ENCODE data around the gene NUDT4. TPM values are rescaled to one million over a fixed set of nuclear protein-coding genes. Genes with fewer than 3 reads are reported as not detected.

Gene NUDT4
- total RNA-seq, 1 experiment from 2014 or later = 30.2 TPM

DNA sequence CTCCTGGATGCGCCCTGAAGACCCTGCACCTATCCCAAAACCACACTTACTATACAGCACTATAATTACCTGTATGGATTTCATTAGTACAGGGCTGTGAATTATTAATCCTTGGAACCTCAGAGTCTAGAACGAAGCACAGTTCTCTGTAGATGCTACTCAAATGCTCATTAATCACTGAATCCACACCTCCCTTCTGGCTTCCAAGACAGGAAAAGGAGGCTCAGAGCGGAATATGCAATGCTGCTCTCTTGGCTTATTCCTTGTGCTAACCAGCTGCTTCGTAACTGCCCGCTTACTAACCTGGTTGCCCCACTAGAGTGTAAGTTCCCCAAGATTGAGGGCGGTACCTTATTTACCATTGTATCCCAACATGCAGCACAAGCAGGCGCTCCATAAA is 39.1 kb upstream of the NUDT4 start:
- Histone ChIP-seq H3K79me2 (ENCODE audit: low read length) (no peaks in the 10 kb centered on the region), H3K4me3 (ENCODE audit: low read length) (no peak overlapping the region), H3K27me3 (ENCODE audit: low read length) (no peaks in the 10 kb centered on the region), H3K36me3 (ENCODE audit: low read depth, low read length) (no peaks in the 10 kb centered on the region), H3K4me1 (ENCODE audit: insufficient read depth, low read length) (no peaks in the 10 kb centered on the region), H4K20me1 (ENCODE audit: low read length) (no peaks in the 10 kb centered on the region), H3K4me2 (ENCODE audit: low read length) (no peak overlapping the region), H2AFZ (ENCODE audit: low read length) (no peak overlapping the region), H3K9ac (ENCODE audit: low read length) (no peak overlapping the region), H3K9me3 (ENCODE audit: low read length) (no peaks in the 10 kb centered on the region), H3F3A (ENCODE audit: low read length, unreplicated experiment) (no peaks in the 10 kb centered on the region), H3K9me2 (replicated peaks; ENCODE audit: low read length) (no peaks in the 10 kb centered on the region), H3K27ac (ENCODE audit: low read length) (no peak overlapping the region)
- DNase-seq (no peak), ATAC-seq (no peak)
- intact Hi-C loops (cut with micrococcal nuclease) = no loop called here
- ChIA-PET POLR2A (ENCODE audit: unreplicated experiment) (no interaction called here), CTCF (no interaction called here)
- no TSS peak for BruUV-seq (replicated peaks)
- TF ChIP-seq, protein P1, sequence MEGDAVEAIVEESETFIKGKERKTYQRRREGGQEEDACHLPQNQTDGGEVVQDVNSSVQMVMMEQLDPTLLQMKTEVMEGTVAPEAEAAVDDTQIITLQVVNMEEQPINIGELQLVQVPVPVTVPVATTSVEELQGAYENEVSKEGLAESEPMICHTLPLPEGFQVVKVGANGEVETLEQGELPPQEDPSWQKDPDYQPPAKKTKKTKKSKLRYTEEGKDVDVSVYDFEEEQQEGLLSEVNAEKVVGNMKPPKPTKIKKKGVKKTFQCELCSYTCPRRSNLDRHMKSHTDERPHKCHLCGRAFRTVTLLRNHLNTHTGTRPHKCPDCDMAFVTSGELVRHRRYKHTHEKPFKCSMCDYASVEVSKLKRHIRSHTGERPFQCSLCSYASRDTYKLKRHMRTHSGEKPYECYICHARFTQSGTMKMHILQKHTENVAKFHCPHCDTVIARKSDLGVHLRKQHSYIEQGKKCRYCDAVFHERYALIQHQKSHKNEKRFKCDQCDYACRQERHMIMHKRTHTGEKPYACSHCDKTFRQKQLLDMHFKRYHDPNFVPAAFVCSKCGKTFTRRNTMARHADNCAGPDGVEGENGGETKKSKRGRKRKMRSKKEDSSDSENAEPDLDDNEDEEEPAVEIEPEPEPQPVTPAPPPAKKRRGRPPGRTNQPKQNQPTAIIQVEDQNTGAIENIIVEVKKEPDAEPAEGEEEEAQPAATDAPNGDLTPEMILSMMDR (conservative IDR thresholded peaks at IDR 0.05; ENCODE audit: low read depth, low read length) = no peak

DNA sequence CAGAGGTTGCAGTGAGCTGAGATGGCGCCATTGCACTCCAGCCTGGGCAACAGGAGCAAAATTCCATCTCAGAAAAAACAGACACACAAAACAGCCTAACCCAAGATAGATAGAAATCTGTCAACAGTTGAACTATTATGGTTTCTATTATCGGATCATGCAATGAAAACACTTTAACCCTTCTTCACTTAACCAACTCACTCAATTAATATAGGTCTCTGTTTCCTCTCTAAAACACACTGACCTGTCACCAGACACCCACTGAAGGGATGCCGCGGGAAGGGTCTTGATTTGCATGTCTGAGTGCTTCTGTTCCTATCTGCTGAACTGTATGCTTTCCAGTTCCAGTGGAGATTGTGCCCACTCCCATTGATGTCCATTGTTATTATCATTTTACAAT is 38.0 kb upstream of the NUDT4 start:
- H3K27ac ChIP-seq (ENCODE audit: low read length) = no peak overlapping the region
- H3K36me3 ChIP-seq (ENCODE audit: low read depth, low read length) = no peaks in the 10 kb centered on the region
- H3K9me2 ChIP-seq (replicated peaks; ENCODE audit: low read length) = no peaks in the 10 kb centered on the region
- ChIA-PET POLR2A (ENCODE audit: unreplicated experiment) (no interaction called here), CTCF (no interaction called here)
- no peaks in the 10 kb centered on the region for H3K27me3 ChIP-seq (ENCODE audit: low read length)
- DNase-seq = no peak
- no peak overlapping the region for H3K4me3 ChIP-seq (ENCODE audit: low read length)
- H3F3A ChIP-seq (ENCODE audit: low read length, unreplicated experiment) = no peaks in the 10 kb centered on the region
- H3K9ac ChIP-seq (ENCODE audit: low read length) = no peak overlapping the region
- TF ChIP-seq, protein P1 (conservative IDR thresholded peaks at IDR 0.05; ENCODE audit: low read depth, low read length) = no peak
- TF ChIP-seq EZH2 (IDR thresholded peaks at IDR 0.05; ENCODE audit: low read length, unreplicated experiment) (no peak), EZH2phosphoT487 (IDR thresholded peaks at IDR 0.05; ENCODE audit: borderline replicate concordance, low read length) (no peak)
- no peaks in the 10 kb centered on the region for H3K4me1 ChIP-seq (ENCODE audit: insufficient read depth, low read length)
- no peaks in the 10 kb centered on the region for H4K20me1 ChIP-seq (ENCODE audit: low read length)
- H3K4me2 ChIP-seq (ENCODE audit: low read length) = no peak overlapping the region
- BruUV-seq (replicated peaks) = no TSS peak
- intact Hi-C loops (cut with micrococcal nuclease) = no loop called here
- H3K9me3 ChIP-seq (ENCODE audit: low read length) = no peaks in the 10 kb centered on the region
- H3K79me2 ChIP-seq (ENCODE audit: low read length) = no peaks in the 10 kb centered on the region
- H2AFZ ChIP-seq (ENCODE audit: low read length) = no peak overlapping the region
- ATAC-seq = no peak

DNA sequence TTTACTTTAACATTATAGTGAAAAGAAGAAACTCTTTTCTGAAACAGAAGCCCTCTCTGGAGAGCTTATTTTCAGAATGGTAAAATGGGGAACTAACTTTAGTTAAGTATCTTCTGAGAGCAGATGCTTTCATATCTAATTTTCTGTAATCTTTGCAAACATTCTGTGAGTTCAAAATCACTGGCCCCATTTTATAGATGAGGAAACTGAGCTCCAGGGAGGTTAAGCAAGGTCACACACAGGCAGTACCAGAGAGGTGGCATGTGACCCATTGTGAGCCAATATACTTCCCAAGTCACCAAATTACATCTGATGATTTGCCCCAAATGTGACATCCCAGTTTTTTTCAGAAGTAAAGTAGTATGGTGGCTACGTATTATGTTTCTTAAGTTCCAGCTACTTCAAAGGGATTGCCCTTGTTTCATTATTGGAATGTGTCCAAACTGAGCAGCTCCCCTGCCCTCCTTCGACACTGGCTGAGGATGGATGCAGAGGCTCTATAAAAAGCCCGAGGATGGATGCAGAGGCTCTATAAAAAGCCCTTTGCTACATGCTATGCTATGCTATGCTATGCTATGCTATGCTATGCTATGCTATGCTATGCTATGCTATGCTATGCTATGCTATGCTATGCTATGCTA is 36.2 kb upstream of the NUDT4 start:
- H3K36me3 ChIP-seq (ENCODE audit: low read depth, low read length) = no peaks in the 10 kb centered on the region
- no peaks in the 10 kb centered on the region for H3K9me2 ChIP-seq (replicated peaks; ENCODE audit: low read length)
- no peak overlapping the region for H3K9ac ChIP-seq (ENCODE audit: low read length)
- H4K20me1 ChIP-seq (ENCODE audit: low read length) = no peaks in the 10 kb centered on the region
- H3F3A ChIP-seq (ENCODE audit: low read length, unreplicated experiment) = no peaks in the 10 kb centered on the region
- no peaks in the 10 kb centered on the region for H3K4me1 ChIP-seq (ENCODE audit: insufficient read depth, low read length)
- intact Hi-C loops (cut with micrococcal nuclease) = no loop called here
- BruUV-seq (replicated peaks) = no TSS peak
- H2AFZ ChIP-seq (ENCODE audit: low read length) = no peak overlapping the region
- H3K4me3 ChIP-seq (ENCODE audit: low read length) = no peak overlapping the region
- no peak overlapping the region for H3K4me2 ChIP-seq (ENCODE audit: low read length)
- H3K79me2 ChIP-seq (ENCODE audit: low read length) = no peaks in the 10 kb centered on the region
- no peak for DNase-seq
- H3K9me3 ChIP-seq (ENCODE audit: low read length) = no peaks in the 10 kb centered on the region
- H3K27me3 ChIP-seq (ENCODE audit: low read length) = no peaks in the 10 kb centered on the region
- ChIA-PET CTCF (interaction anchor here (0.9 kb wide), 1 partner anchor 249 kb away, joined by 3 read pairs; no protein-coding TSS in a partner anchor), POLR2A (ENCODE audit: unreplicated experiment) (interaction anchor here (0.5 to 0.6 kb wide), 2 partner anchors 412 to 1112 kb away, joined by 4 read pairs; no protein-coding TSS in a partner anchor)
- no peak overlapping the region for H3K27ac ChIP-seq (ENCODE audit: low read length)
- no peak for TF ChIP-seq EZH2 (IDR thresholded peaks at IDR 0.05; ENCODE audit: low read length, unreplicated experiment)
- TF ChIP-seq, protein P1 (conservative IDR thresholded peaks at IDR 0.05; ENCODE audit: low read depth, low read length) = no peak
- no peak for TF ChIP-seq EZH2phosphoT487 (IDR thresholded peaks at IDR 0.05; ENCODE audit: borderline replicate concordance, low read length)
- ATAC-seq = no peak

Data from PC-3 (cell line).